HTR-8/SVneo (cell line): Measurements from ENCODE around the gene TMA7B.

ENCODE experiments used
- DNase-seq: peaks from one replicate; pipeline ENCODE4 v3.0.0; 2011; ENCODE audit warnings: low spot score, mixed read lengths; ENCODE audit not compliant: insufficient read length
- FAIRE-seq: peaks from 2 replicates; lab custom pipeline; 2011; peaks lifted over from hg19 to GRCh38; lab: Jason Lieb, UNC

TMA7B gene

GRCh38 chr22:39959640-39960447 is at the start of gene TMA7B:
TMA7B (plus strand) TSS chr22:39960397; CDS start chr22:39964375, 3,978 bp downstream.
- FAIRE-seq (peak; percentile 42), DNase-seq (peak; percentile 48)

GRCh38 chr22:39910876-39911613 is 49.2 kb upstream of the TMA7B start:
- FAIRE-seq (no peak), DNase-seq (no peak)

GRCh38 chr22:39913321-39913720 is 46.9 kb upstream of the TMA7B start:
- DNase-seq (no peak), FAIRE-seq (no peak)

GRCh38 chr22:39913886-39914285 is 46.3 kb upstream of the TMA7B start:
- DNase-seq (no peak), FAIRE-seq (no peak)

GRCh38 chr22:39914584-39914983 is 45.6 kb upstream of the TMA7B start:
- FAIRE-seq: no peak

GRCh38 chr22:39915295-39915726 is 44.9 kb upstream of the TMA7B start:
- no peak for DNase-seq
- FAIRE-seq: no peak

More at GRCh38 chr22:39914584-39914983, 45.6 kb upstream of the TMA7B start:
- DNase-seq: no peak

GRCh38 chr22:39916496-39916895 is 43.7 kb upstream of the TMA7B start:
- FAIRE-seq (no peak), DNase-seq (no peak)

- FAIRE-seq (no peak), DNase-seq (no peak)
These were observed 43.0 kb upstream of the TMA7B start for GRCh38 chr22:39917197-39917643.

GRCh38 chr22:39917776-39918495 is 42.3 kb upstream of the TMA7B start:
- FAIRE-seq: no peak

GRCh38 chr22:39920134-39920743 is 40.0 kb upstream of the TMA7B start:
- FAIRE-seq: no peak

More at GRCh38 chr22:39917776-39918495, 42.3 kb upstream of the TMA7B start:
- no peak for DNase-seq

GRCh38 chr22:39923696-39924095 is 36.5 kb upstream of the TMA7B start:
- DNase-seq (no peak), FAIRE-seq (no peak)

More at GRCh38 chr22:39920134-39920743, 40.0 kb upstream of the TMA7B start:
- no peak for DNase-seq

GRCh38 chr22:39924286-39924685 is 35.9 kb upstream of the TMA7B start:
- DNase-seq (no peak), FAIRE-seq (no peak)

- DNase-seq: no peak
- no peak for FAIRE-seq
These were observed 34.9 kb upstream of the TMA7B start for GRCh38 chr22:39925273-39925672.

- no peak for FAIRE-seq
- no peak for DNase-seq
These were observed 34.1 kb upstream of the TMA7B start for GRCh38 chr22:39925909-39926679.

- no peak for FAIRE-seq
- DNase-seq: no peak
These were observed 33.4 kb upstream of the TMA7B start for GRCh38 chr22:39926753-39927152.

- FAIRE-seq (no peak), DNase-seq (no peak)
These were observed 32.7 kb upstream of the TMA7B start for GRCh38 chr22:39927544-39927943.

GRCh38 chr22:39928536-39929520 is 31.4 kb upstream of the TMA7B start:
- DNase-seq (no peak), FAIRE-seq (no peak)

- no peak for DNase-seq
- FAIRE-seq: no peak
These were observed 28.9 kb upstream of the TMA7B start for GRCh38 chr22:39931251-39931650.
